Activated T-cell treated with anti-CD3 and anti-CD28 coated beads, Interleukin-2, amount 50 U/mL, for 24 hours (primary cell): Measurements from ENCODE around the gene NXN.
A peak's percentile ranks its signal among the peaks of the same experiment; 100 is the strongest.
"Not testable (repeated sequence)": the region's sequence is repeated elsewhere in the genome, so short reads cannot be mapped to it uniquely, and the experiment has no call there.

Source experiments
- DNase-seq: peaks from one replicate; pipeline ENCODE4 v3.0.0-alpha.2; 2020
- H3K27ac Mint-ChIP-seq: 2 replicates; pipeline ENCODE4 v1.8.0; 2020; ENCODE audit warnings: mild to moderate bottlenecking, mixed read lengths
- H3K27me3 Mint-ChIP-seq: 2 replicates; pipeline ENCODE4 v1.8.0; 2020; ENCODE audit warnings: mixed read lengths
- H3K36me3 Mint-ChIP-seq: 2 replicates; pipeline ENCODE4 v1.8.0; 2020; ENCODE audit warnings: low read depth, mixed read lengths
- H3K4me1 Mint-ChIP-seq: 2 replicates; pipeline ENCODE4 v1.8.0; 2020; ENCODE audit warnings: low read depth, mixed read lengths
- H3K4me3 Mint-ChIP-seq: 2 replicates; pipeline ENCODE4 v1.8.0; 2020; ENCODE audit warnings: mild to moderate bottlenecking, moderate library complexity, mixed read lengths
- H3K9me3 Mint-ChIP-seq: 2 replicates; pipeline ENCODE4 v1.8.0; 2020; ENCODE audit warnings: mixed read lengths

NXN gene

GRCh38 chr17:806346-806745 lies 173.2 kb downstream of the NXN start:
- H3K27me3 Mint-ChIP-seq: peaks cover 8% of the 10 kb centered on the region
- no peak overlapping the region for H3K27ac Mint-ChIP-seq
- no peaks in the 10 kb centered on the region for H3K36me3 Mint-ChIP-seq
- no peaks in the 10 kb centered on the region for H3K9me3 Mint-ChIP-seq
- H3K4me3 Mint-ChIP-seq: no peak overlapping the region
- no peak for DNase-seq
- H3K4me1 Mint-ChIP-seq: no peaks in the 10 kb centered on the region

GRCh38 chr17:805886-806285 lies 173.7 kb downstream of the NXN start:
- DNase-seq, H3K4me1 Mint-ChIP-seq, H3K27me3 Mint-ChIP-seq, H3K4me3 Mint-ChIP-seq, H3K27ac Mint-ChIP-seq, H3K9me3 Mint-ChIP-seq, H3K36me3 Mint-ChIP-seq: not testable (repeated sequence)

- Mint-ChIP-seq H3K27ac (no peak overlapping the region), H3K27me3 (peaks cover 8% of the 10 kb centered on the region), H3K4me3 (no peak overlapping the region), H3K4me1 (no peaks in the 10 kb centered on the region), H3K36me3 (no peaks in the 10 kb centered on the region), H3K9me3 (no peaks in the 10 kb centered on the region)
- DNase-seq: no peak
Observed at GRCh38 chr17:804541-805435, 174.8 kb downstream of the NXN start.

- H3K4me3 Mint-ChIP-seq: no peak overlapping the region
- H3K9me3 Mint-ChIP-seq: no peaks in the 10 kb centered on the region
- peaks cover 3% of the 10 kb centered on the region for H3K27me3 Mint-ChIP-seq
- H3K4me1 Mint-ChIP-seq: no peaks in the 10 kb centered on the region
- no peaks in the 10 kb centered on the region for H3K36me3 Mint-ChIP-seq
- DNase-seq: no peak
- H3K27ac Mint-ChIP-seq: no peak overlapping the region
Observed at GRCh38 chr17:802901-803881, 176.4 kb downstream of the NXN start.

- Mint-ChIP-seq H3K27ac (no peak overlapping the region), H3K36me3 (no peaks in the 10 kb centered on the region), H3K4me3 (no peak overlapping the region), H3K27me3 (peaks cover 3% of the 10 kb centered on the region), H3K4me1 (no peaks in the 10 kb centered on the region), H3K9me3 (no peaks in the 10 kb centered on the region)
- DNase-seq: no peak
Observed at GRCh38 chr17:802481-802880, 177.1 kb downstream of the NXN start.

- Mint-ChIP-seq H3K9me3 (no peaks in the 10 kb centered on the region), H3K27ac (no peak overlapping the region), H3K4me1 (no peaks in the 10 kb centered on the region), H3K36me3 (peaks cover 2% of the 10 kb centered on the region), H3K27me3 (no peaks in the 10 kb centered on the region), H3K4me3 (no peak overlapping the region)
- no peak for DNase-seq
Observed at GRCh38 chr17:801660-802059, 177.9 kb downstream of the NXN start.

- Mint-ChIP-seq H3K27me3 (no peaks in the 10 kb centered on the region), H3K36me3 (peaks cover 2% of the 10 kb centered on the region), H3K27ac (no peak overlapping the region), H3K4me1 (no peaks in the 10 kb centered on the region), H3K9me3 (no peaks in the 10 kb centered on the region), H3K4me3 (no peak overlapping the region)
- no peak for DNase-seq
Observed at GRCh38 chr17:800446-801242, 178.9 kb downstream of the NXN start.

GRCh38 chr17:799261-799660 lies 180.3 kb downstream of the NXN start:
- peaks cover 7% of the 10 kb centered on the region for H3K36me3 Mint-ChIP-seq
- H3K4me1 Mint-ChIP-seq: peaks cover 7% of the 10 kb centered on the region
- H3K9me3 Mint-ChIP-seq: no peaks in the 10 kb centered on the region
- H3K4me3 Mint-ChIP-seq: no peak overlapping the region
- no peak for DNase-seq
- no peaks in the 10 kb centered on the region for H3K27me3 Mint-ChIP-seq
- no peak overlapping the region for H3K27ac Mint-ChIP-seq

- Mint-ChIP-seq H3K4me1 (peaks cover 7% of the 10 kb centered on the region), H3K4me3 (no peak overlapping the region), H3K36me3 (peaks cover 12% of the 10 kb centered on the region), H3K9me3 (no peaks in the 10 kb centered on the region), H3K27me3 (no peaks in the 10 kb centered on the region), H3K27ac (no peak overlapping the region)
- no peak for DNase-seq
Observed at GRCh38 chr17:798246-798645, 181.3 kb downstream of the NXN start.

GRCh38 chr17:797236-797840 lies 182.2 kb downstream of the NXN start:
- Mint-ChIP-seq H3K4me3 (no peak overlapping the region), H3K27me3 (no peaks in the 10 kb centered on the region), H3K4me1 (peaks cover 7% of the 10 kb centered on the region), H3K9me3 (no peaks in the 10 kb centered on the region), H3K36me3 (peaks cover 17% of the 10 kb centered on the region), H3K27ac (no peak overlapping the region)
- DNase-seq: no peak

GRCh38 chr17:796609-797008 lies 183.0 kb downstream of the NXN start:
- Mint-ChIP-seq H3K9me3 (no peaks in the 10 kb centered on the region), H3K27ac (no peak overlapping the region), H3K4me1 (peaks cover 7% of the 10 kb centered on the region), H3K27me3 (no peaks in the 10 kb centered on the region), H3K36me3 (peaks cover 25% of the 10 kb centered on the region), H3K4me3 (no peak overlapping the region)
- DNase-seq: no peak

- DNase-seq: no peak
- Mint-ChIP-seq H3K36me3 (peaks cover 33% of the 10 kb centered on the region), H3K27ac (no peak overlapping the region), H3K27me3 (no peaks in the 10 kb centered on the region), H3K9me3 (no peaks in the 10 kb centered on the region), H3K4me1 (peaks cover 7% of the 10 kb centered on the region), H3K4me3 (no peak overlapping the region)
Observed at GRCh38 chr17:795721-796120, 183.9 kb downstream of the NXN start.

GRCh38 chr17:795276-795675 lies 184.3 kb downstream of the NXN start:
- H3K27me3 Mint-ChIP-seq: no peaks in the 10 kb centered on the region

GRCh38 chr17:794876-795275 lies 184.7 kb downstream of the NXN start:
- H3K4me3 Mint-ChIP-seq: no peak overlapping the region
- H3K4me1 Mint-ChIP-seq: peaks cover 7% of the 10 kb centered on the region
- H3K9me3 Mint-ChIP-seq: no peaks in the 10 kb centered on the region
- no peaks in the 10 kb centered on the region for H3K27me3 Mint-ChIP-seq
- peaks cover 38% of the 10 kb centered on the region for H3K36me3 Mint-ChIP-seq
- peak; percentile 52 for DNase-seq
- peak overlapping the region; percentile 30 for H3K27ac Mint-ChIP-seq

More at GRCh38 chr17:795276-795675, 184.3 kb downstream of the NXN start:
- no peak for DNase-seq
- H3K36me3 Mint-ChIP-seq: peaks cover 34% of the 10 kb centered on the region
- no peak overlapping the region for H3K27ac Mint-ChIP-seq
- no peaks in the 10 kb centered on the region for H3K9me3 Mint-ChIP-seq
- no peak overlapping the region for H3K4me3 Mint-ChIP-seq
- H3K4me1 Mint-ChIP-seq: peaks cover 7% of the 10 kb centered on the region
